ENCODE data around the gene MDFI.
A peak's percentile ranks its signal among the peaks of the same experiment; 100 is the strongest.

Gene MDFI

GRCh38 chr6:41602422-41602743 lies 35.9 kb upstream of the MDFI start:
- TF ChIP-seq CTCF (IDR thresholded peaks at IDR 0.05; ENCODE audit: low read depth, low read length), result no peak
- DNase-seq (ENCODE audit: low read depth in 2 of 2), result no peak
- H3K4me3 ChIP-seq (replicated peaks in 1 of 2; ENCODE audit: low read depth in 2 of 2, low read length in 2 of 2), result no peak overlapping the region

GRCh38 chr6:41602864-41603608 lies 35.2 kb upstream of the MDFI start:
- H3K4me3 ChIP-seq (replicated peaks in 1 of 2; ENCODE audit: low read depth in 2 of 2, low read length in 2 of 2), result peak overlapping the region in 1 of 2 donors; percentile 3
- peak; percentile 95 for TF ChIP-seq CTCF (IDR thresholded peaks at IDR 0.05; ENCODE audit: low read depth, low read length)
- peak; percentile 89 to 90 for DNase-seq (ENCODE audit: low read depth in 2 of 2)

- H3K4me3 ChIP-seq (replicated peaks in 1 of 2; ENCODE audit: low read depth in 2 of 2, low read length in 2 of 2), result no peak overlapping the region
- no peak for DNase-seq (ENCODE audit: low read depth in 2 of 2)
- TF ChIP-seq CTCF (IDR thresholded peaks at IDR 0.05; ENCODE audit: low read depth, low read length), result no peak
Observed at GRCh38 chr6:41604006-41604405, 34.3 kb upstream of the MDFI start.

- no peak overlapping the region for H3K4me3 ChIP-seq (replicated peaks in 1 of 2; ENCODE audit: low read depth in 2 of 2, low read length in 2 of 2)
- TF ChIP-seq CTCF (IDR thresholded peaks at IDR 0.05; ENCODE audit: low read depth, low read length), result no peak
- no peak for DNase-seq (ENCODE audit: low read depth in 2 of 2)
Observed at GRCh38 chr6:41605649-41606048, 32.6 kb upstream of the MDFI start.

GRCh38 chr6:41607036-41607435 lies 31.2 kb upstream of the MDFI start:
- no peak overlapping the region for H3K4me3 ChIP-seq (replicated peaks in 1 of 2; ENCODE audit: low read depth in 2 of 2, low read length in 2 of 2)
- DNase-seq (ENCODE audit: low read depth in 2 of 2), result no peak
- TF ChIP-seq CTCF (IDR thresholded peaks at IDR 0.05; ENCODE audit: low read depth, low read length), result no peak

- DNase-seq (ENCODE audit: low read depth in 2 of 2), result no peak
- H3K4me3 ChIP-seq (replicated peaks in 1 of 2; ENCODE audit: low read depth in 2 of 2, low read length in 2 of 2), result no peak overlapping the region
- no peak for TF ChIP-seq CTCF (IDR thresholded peaks at IDR 0.05; ENCODE audit: low read depth, low read length)
Observed at GRCh38 chr6:41607736-41608135, 30.5 kb upstream of the MDFI start.
